ENCODE results near the gene ZNF682. TPM values are rescaled to one million over a fixed set of nuclear protein-coding genes. Genes with fewer than 3 reads are reported as not detected.
"Not testable (repeated sequence)": the region's sequence is repeated elsewhere in the genome, so short reads cannot be mapped to it uniquely, and the experiment has no call there.

ZNF682 gene
- 26.2 TPM for total RNA-seq

DNA sequence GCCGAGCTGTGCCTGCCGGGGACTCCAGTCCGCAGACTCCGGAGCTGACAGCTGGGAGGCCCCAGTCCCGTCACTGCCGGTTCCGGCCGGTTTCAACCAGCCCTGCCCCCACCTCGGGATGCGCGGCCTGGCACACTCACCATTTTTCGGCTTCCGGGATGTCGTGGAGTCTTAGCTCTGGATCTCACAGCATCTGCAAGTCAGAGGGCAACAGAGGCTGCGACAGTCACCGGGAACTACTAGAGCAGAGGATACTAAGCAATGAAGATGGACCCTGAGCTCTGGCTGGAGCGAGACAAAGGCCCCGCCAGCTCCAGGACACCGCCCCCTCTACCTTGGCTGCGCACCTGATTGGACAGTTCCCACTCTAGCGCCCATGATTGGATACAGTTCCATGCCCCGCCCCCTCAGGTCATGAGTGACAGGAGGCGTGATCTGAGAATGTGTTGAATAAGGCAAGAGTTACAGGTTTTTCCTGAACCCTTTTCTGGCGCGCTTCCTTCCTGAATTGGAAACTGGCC, at the start of gene ZNF682:
Gene ZNF682, minus strand, starts transcription at position 303 of the 521 bp plus-strand sequence. Its CDS starts 160 bp downstream, at position 143.
- peak; percentile 98 for DNase-seq (ENCODE audit: low spot score)

DNA sequence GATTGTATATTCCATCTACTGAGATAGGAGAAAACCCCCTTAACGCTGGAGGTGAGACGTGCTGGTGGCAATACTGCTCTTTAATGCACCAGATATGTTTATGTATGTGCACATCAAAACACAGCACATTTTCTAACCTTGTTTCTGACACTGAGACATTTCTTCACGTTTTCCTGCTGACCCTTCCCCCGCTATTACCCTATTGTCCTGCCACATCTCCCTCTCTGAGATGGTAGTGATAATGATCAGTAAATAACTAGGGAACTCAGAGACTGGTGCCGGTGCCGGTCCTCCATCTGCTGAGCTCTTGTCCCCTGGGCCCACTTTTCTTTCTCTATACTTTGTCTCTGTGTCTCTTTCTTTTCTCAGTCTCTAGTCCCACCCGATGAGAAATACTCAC, 43.6 kb upstream of the ZNF682 start:
- DNase-seq (ENCODE audit: low spot score) = not testable (repeated sequence)

- DNase-seq (ENCODE audit: low spot score) = peak; percentile 48
These were observed 43.0 kb upstream of the ZNF682 start for GRCh38 chr19:20082232-20082833.

DNA sequence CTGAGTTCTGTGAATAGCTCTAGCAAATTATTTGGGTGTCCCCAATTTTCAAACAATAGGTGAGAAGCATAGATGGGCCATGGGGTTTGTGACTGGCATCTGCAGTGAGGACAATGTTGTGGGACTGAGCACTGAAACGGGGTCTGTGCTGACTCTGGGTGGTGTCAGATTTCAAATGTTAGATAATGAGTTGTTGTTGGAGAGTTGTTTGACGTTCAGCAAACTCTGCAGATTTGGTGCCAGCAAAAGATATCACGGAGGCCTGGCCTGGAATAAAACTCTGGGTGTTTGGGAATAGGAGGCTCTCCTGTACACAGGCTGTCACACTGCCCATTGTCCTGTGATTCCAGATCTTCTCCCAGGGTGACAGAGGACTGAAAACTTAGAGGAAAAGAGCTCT, 41.4 kb upstream of the ZNF682 start:
- DNase-seq (ENCODE audit: low spot score) = no peak

DNA sequence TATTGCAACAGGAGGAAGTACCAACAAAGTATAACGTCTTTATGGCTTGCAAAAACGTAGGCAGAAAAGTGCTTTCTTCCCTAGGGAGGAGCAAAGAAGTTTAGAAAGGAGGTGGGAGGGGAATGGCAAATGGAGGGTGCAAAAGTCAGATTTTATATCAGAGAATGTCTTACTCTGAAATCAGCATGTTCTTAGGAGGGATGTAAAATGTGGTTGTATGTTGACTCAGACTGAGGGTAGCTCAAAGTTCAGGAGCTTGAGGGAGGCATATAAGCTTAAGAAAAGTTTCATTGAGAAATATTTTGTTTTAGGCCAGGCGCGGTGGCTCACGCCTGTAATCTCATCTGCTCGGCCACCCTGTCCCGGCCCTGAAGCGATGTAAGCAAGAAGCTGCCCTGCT, 40.2 kb upstream of the ZNF682 start:
- no peak for DNase-seq (ENCODE audit: low spot score)

DNA sequence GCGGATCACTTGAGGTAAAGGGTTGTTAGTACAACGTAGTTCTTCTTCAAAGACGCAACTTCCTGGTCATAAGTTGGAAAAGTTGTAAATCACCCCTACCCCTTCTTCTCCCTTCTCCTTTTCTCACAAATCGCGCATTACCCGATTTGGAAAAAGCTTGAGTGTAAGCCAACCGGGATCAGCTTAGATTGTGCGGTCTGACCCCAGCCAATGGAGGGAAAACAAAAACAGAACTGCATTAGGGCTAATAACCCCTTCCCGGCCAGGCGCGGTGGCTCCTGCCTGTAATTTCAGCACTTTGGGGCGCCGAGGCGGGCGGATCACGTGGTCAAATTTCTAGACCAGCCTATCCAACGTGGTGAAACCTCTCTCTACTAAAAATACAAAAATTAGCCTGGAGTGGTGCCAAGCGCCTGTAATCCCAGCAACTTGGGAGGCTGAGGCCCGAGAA, 39.3 kb upstream of the ZNF682 start:
- DNase-seq (ENCODE audit: low spot score) = peak; percentile 49

GRCh38 chr19:20077791-20078463, 38.6 kb upstream of the ZNF682 start, which contains the start of gene ZNF90:
Gene ZNF90 (plus strand): TSS chr19:20078000. CDS start chr19:20078133, 133 bp downstream.
- DNase-seq (ENCODE audit: low spot score) = peak; percentile 98

DNA sequence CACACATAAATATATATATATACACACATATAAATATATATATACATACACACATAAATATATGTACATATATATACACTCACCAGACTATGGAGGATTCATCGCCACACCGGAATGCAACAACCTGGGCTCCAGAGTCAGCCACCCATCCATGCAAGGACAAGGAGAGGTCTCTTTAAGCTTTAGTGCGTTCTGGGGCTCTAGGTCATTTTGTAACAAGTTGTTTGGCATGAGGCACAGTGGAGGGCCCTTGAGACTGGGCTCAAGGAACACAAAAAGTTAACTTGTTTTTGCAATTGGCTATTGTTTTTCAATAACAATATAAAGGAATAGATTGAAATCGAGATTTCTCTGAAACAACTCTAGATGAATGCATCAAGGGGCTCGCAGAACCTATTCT, 33.6 kb upstream of the ZNF682 start:
- no peak for DNase-seq (ENCODE audit: low spot score)

GRCh38 chr19:20070691-20071090, 31.4 kb upstream of the ZNF682 start:
- no peak for DNase-seq (ENCODE audit: low spot score)

GRCh38 chr19:20068559-20068958, 29.3 kb upstream of the ZNF682 start:
- not testable (repeated sequence) for DNase-seq (ENCODE audit: low spot score)

DNA sequence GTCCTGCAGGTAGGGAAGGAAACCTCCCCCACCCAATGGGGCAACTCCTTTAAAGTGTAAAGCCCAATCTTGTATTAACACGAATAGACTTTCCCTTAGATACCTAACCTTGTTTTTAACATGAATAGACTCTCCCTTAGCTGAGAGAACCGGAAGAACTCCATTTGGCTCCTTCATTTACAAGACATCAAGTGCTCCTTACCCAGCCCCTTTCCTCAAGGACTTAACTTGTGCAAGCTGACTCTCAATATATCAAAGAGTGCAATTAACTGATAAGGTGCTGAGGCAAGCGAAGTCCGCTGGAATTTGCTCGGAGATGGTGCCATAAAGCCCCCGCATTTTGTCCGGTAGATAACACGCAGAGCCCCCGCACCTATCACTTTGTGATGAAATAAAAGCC, 28.6 kb upstream of the ZNF682 start:
- no peak for DNase-seq (ENCODE audit: low spot score)

DNA sequence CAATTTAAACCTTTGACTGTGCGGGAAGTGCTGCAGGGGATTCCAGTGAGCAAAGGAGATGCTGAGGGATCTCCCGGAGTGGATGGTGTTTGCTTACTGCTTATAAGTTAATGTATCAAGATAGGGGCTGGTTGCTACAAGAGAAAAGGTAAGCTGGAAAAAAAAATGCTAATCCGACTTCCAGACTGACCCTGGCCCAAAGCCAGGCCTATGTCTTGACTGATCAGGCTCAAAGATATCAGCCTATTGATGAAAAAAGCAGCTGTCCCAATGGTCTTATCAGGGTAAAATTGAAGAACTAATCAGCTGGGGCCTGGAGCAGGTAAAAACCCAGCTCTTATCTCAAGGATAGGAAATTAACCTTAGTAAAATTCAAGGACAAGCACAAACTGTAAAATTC, 27.6 kb upstream of the ZNF682 start:
- DNase-seq (ENCODE audit: low spot score) = no peak

- DNase-seq (ENCODE audit: low spot score) = no peak
These were observed 21.0 kb upstream of the ZNF682 start for GRCh38 chr19:20060282-20060681.

GRCh38 chr19:20058738-20059137, 19.4 kb upstream of the ZNF682 start:
- not testable (repeated sequence) for DNase-seq (ENCODE audit: low spot score)

DNA sequence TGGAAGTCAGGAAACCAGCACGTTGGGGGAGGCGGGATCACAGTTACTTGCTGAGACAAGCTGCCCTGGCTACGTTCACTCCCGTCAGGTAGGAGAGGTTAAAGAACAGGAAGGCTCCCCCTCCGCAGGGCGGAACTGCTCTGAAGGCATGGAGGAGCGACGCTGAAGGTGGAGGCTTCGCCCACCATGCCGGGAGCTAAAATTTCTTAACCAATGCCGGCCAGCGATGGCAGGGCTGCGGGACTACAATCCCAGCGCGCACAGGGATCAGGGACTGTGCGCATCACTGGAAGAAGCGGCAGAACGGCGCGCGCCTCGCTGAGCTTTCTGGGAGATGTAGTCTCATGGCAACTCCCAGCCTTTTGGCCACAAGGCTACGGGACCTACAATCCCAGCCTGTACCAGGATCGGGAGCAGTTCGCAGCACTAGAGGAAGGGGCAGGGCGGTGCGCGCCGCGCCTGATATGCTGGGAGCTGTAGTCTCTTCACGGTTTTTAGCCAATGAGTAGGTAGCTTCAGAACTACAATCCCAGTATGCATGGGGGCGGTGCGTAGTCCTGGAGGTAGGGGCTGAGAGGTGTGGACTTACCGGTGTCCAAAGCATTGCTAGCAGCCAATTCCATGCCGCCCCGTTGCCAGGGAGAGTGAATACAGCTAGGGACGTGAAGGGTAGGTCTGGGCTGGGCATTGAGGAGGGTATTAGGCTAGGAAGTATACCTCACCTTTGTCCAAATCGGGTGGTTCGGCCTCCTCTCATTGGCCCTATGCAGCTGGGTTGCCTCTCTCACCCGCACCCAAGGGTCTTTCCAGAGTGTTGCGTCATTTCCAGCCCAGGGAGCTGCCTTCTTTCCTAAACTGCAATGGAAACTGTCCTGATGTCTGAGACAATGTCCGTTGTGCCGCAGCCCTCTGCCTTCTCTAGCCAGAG, 12.8 kb upstream of the ZNF682 start:
- peak; percentile 97 for DNase-seq (ENCODE audit: low spot score)

GRCh38 chr19:20045742-20046141, 6.4 kb upstream of the ZNF682 start:
- DNase-seq (ENCODE audit: low spot score) = not testable (repeated sequence)

DNA sequence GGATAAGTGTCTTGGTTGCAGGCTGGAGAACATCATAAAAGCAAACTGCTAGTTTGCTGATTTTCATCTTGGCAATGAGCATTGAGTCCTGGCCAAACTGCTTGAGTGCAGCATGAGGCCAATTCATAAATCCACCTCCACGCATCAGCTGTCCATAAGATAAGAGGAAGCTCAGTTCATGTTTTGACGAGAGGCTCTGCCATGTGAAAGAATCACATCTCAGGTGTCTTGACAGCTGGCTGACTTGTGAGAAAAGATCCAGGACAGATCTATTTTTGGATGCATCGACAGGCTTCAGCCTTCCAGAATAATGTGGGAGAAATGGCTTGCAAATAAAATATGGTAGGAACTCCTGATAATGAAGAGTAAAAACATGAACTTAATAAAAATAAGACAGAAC, 5.4 kb upstream of the ZNF682 start:
- DNase-seq (ENCODE audit: low spot score) = no peak

DNA sequence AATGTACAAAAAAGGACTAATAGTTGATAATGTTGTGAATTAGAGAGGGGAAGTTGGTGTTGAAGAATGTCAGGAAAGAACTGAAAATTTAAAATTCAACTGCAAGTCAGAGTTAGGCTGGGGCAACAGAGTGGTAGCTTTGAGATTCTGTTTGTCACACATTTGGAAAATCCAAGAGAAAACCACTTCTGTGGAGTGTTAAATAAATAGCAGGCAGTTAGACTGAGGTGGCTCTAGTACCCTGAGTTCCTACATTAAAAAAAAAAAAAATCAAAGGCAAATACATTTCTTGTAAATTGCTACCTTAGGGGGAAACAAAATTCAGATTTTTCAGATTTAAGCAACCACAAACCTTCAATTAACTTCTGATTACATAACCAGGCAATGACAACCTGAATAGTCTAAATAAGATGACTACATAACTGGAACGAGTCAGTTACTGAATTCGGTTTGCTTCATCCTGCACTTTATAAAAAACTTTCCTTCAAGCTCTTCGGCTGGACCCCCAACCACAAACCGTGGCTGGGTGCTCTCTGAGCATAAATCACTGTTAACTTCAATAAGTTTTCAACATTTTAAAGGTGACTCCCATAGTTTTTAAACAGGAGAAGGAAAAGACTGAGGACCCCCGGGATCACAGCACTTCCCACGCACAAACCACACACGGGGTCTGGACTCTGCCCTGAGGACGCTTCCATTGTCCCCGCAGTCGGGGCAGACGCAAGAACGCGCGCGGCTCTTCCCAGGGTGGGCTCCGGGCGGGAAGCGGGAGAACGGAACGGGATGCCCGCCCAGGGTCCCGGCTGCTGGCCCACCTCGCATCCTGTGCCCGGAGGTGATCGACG, 725 bp downstream of the ZNF682 start:
- DNase-seq (ENCODE audit: low spot score) = no peak

DNA sequence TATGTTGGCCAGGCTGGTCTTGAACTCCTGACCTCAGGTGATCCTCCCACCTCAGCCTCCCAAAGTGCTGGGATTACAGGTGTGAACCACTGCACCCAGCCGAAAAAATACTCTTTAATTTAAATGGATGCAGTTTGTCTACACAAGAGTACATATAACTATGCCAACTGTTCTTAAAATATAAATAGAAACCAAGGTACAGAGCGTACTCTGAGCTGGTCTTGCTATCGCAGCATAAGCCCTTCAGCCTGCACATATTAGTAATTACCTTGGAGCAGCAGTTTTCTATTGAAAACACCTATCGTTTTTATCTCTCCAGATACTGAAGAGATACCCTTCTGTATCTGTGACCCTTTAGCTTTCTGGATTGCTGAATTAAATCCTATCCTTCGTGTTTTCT, 3.4 kb downstream of the ZNF682 start:
- DNase-seq (ENCODE audit: low spot score) = no peak

GRCh38 chr19:20028611-20029010, 10.7 kb downstream of the ZNF682 start:
- no peak for DNase-seq (ENCODE audit: low spot score)

GRCh38 chr19:20005741-20006140, 33.6 kb downstream of the ZNF682 start:
- no peak for DNase-seq (ENCODE audit: low spot score)
